ENCODE results near the gene ADAMTS2.
"Not testable (repeated sequence)": the region's sequence is repeated elsewhere in the genome, so short reads cannot be mapped to it uniquely, and the experiment has no call there.

The ADAMTS2 gene

DNA sequence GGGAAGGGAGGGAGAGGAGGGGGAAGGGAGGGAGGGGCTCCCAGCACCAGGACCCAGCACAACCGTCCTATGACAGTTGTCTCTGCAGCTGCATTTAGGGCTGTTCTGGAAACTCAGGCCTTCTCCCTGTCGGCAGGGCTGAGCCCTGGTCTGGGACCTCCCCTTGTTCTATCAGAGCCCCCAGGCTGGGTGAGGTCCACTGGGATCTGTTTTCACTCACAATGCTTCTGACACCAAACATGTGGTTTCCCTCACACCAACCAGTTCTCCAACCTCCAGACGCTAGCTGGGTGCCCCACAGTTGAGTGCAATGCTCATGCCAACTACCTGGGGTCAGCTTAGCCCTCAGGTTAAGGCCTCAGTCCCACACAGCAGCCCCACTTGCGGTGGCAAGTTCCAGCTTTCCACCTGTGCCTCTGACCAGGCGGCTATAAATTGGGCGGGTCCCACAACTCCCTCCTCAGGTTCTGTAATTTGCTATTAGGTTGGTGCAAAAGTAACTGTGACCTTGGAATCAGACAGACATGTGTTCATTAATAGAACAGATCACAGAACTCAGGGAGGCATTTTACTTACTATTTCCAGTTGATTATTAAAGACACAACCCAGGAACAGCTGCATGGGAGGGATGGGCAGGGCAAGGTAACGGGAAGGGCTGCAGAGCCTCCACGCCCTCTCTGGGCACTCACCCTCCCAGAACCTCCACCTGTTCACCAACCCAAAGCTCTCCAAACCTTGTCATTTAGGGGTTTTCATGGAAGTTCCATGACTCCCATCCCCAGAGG lies 13.5 kb downstream of the ADAMTS2 start:
- H3K4me3 ChIP-seq (ENCODE audit: low read length): no peak overlapping the region
- no peak for DNase-seq (ENCODE audit: low read depth, low spot score)

- H3K4me3 ChIP-seq (ENCODE audit: low read length): no peak overlapping the region
- no peak for DNase-seq (ENCODE audit: low read depth, low spot score)
Measured at GRCh38 chr5:179330186-179330900, 14.9 kb downstream of the ADAMTS2 start.

GRCh38 chr5:179328291-179328690 lies 17.0 kb downstream of the ADAMTS2 start:
- no peak for DNase-seq (ENCODE audit: low read depth, low spot score)
- no peak overlapping the region for H3K4me3 ChIP-seq (ENCODE audit: low read length)

GRCh38 chr5:179327021-179327735 lies 18.1 kb downstream of the ADAMTS2 start:
- no peak for DNase-seq (ENCODE audit: low read depth, low spot score)
- H3K4me3 ChIP-seq (ENCODE audit: low read length): no peak overlapping the region

DNA sequence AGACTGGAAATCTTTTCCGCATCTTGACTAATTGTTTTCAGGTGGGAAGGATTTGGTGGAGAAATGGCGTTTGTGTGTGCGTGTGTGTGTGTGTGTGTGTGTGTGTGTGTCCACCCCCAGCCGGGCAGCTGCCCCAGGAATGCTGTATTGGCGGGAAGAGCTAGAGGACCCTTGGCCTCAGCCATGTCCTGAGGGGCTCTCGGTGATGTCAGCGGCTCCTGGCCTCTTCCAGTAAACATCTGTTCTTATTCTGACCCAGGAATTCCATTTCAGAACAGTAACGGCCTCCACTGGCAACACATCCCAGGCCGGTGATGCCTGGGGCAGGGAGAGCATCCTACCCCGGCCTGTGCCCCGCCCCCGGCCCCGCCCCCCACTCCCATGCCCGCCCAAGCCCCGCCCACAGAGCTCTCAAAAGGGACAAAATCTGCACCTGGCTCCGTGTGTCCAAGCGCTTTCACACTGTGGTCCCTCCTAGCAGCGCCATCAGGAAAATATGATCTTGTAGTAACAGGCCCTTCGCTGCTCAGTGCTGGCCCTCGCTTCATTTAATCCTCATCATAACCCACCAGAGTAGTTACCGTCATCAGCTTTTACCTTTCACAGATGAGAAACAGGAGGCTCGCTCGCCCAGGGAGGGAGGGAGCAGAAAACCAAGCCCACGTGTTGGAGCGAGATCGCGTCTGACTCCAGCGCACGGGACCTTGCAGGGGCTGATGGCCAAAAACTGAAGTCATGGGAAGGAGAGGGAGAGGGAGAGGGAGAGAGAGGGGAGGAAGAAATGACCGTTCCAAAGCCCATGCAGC lies 18.9 kb downstream of the ADAMTS2 start:
- H3K4me3 ChIP-seq (ENCODE audit: low read length): no peak overlapping the region
- DNase-seq (ENCODE audit: low read depth, low spot score): no peak

- DNase-seq (ENCODE audit: low read depth, low spot score): no peak
- no peak overlapping the region for H3K4me3 ChIP-seq (ENCODE audit: low read length)
Measured at GRCh38 chr5:179325296-179326031, 19.8 kb downstream of the ADAMTS2 start.

- no peak overlapping the region for H3K4me3 ChIP-seq (ENCODE audit: low read length)
- DNase-seq (ENCODE audit: low read depth, low spot score): no peak
Measured at GRCh38 chr5:179324760-179325295, 20.4 kb downstream of the ADAMTS2 start.

DNA sequence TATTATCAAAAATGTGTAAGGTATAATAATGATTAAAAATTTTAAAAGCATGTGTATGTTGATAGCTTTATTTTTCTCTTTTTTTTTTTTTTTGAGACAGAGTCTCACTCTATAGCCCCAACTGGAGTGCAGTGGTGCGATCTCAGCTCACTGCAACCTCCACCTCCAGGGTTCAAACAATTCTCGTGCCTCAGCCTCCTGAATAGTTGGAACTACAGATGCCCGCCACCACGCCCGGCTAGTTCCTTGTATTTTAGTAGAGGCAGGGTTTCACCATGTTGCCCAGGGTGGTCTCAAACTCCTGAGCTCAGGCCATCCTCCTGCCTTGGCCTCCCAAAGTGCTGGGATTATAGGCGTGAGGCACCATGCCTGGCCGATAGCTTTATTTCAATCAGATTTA lies 20.9 kb downstream of the ADAMTS2 start:
- H3K4me3 ChIP-seq (ENCODE audit: low read length); DNase-seq (ENCODE audit: low read depth, low spot score): not testable (repeated sequence)

DNA sequence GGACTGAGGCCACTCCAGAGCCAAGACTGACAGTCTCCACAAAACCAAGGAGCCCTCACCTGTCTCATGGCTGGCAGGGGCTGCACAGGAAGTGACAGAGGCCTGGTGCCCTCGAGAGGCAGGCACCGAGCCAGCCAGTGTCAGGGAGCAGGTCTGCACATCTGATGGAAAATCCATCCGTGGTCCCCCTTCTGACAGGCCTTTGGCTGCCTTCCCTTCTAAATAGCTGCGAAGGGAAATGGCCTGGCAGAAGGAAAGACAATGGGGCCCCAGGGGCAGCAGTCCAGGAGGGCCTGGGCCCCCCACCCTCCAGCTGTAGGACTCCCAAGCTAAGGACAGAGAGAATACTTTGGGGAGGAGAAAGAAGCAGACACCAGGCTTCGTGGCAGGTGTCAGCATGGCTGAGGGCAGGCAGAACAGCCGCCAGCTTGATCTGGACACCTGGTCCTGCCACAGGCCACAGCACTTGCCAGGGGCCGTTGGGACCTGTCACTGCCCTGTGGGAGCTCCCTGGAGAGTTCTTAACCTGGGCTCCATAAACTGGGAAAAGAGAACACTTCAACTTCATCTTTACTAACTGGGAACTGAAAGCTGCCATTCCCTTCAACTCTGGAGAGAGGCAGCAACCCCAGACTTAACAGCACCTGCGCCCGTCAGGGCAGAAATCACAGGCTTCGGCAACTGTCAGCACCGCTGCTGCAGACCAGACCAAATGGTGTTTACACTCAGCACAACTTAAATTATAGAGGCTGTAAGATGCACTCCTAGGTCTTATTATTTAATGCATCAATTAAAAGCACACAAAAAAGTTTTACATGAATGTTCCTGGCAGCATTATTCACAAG lies 22.0 kb downstream of the ADAMTS2 start:
- H3K4me3 ChIP-seq (ENCODE audit: low read length): no peak overlapping the region
- no peak for DNase-seq (ENCODE audit: low read depth, low spot score)

DNA sequence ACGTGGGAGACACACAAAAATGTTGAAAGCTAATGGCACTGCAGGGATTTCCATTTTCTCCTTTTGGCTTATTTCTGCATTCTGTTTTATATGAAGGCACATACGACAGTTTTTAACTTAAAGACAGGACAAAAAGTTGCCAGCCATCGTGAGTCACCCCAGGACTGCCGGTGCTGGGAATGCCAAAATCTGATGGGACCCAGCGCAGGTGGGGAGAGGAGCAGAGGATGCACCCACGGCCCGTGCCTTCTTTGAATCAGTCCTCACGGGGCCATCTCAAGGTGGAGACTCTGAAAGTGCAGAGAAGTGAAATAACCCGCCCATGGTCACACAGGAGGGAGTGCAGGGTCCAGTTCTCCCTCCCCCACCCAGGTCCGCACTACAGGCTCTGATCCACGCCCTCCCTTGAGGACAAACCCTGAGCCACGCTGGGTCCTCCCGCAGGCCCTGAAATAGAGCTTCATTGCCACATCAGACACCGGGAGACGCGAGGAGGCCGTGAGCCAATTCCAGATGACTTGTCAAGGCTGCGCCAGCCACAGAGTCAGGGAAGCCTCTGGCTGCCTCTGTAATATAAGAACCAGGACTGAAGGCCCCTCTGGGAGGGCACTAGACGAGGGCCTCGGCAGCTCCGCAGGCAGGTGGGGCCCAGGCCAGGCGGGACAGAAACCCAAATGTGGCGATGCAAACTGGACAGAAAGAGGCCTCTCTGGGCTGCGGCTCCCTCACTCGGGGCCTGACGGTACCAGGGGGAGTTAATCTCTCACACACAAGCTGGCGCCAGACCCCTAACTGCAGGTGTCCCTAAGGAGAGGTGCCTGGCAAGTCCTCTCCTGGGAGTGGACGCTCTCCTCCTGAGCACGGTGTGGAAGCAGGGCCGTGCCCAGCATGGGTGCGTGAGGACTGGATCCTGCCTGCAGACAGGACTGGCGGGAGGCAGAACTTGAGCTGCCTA lies 22.9 kb downstream of the ADAMTS2 start:
- no peak overlapping the region for H3K4me3 ChIP-seq (ENCODE audit: low read length)
- DNase-seq (ENCODE audit: low read depth, low spot score): no peak

DNA sequence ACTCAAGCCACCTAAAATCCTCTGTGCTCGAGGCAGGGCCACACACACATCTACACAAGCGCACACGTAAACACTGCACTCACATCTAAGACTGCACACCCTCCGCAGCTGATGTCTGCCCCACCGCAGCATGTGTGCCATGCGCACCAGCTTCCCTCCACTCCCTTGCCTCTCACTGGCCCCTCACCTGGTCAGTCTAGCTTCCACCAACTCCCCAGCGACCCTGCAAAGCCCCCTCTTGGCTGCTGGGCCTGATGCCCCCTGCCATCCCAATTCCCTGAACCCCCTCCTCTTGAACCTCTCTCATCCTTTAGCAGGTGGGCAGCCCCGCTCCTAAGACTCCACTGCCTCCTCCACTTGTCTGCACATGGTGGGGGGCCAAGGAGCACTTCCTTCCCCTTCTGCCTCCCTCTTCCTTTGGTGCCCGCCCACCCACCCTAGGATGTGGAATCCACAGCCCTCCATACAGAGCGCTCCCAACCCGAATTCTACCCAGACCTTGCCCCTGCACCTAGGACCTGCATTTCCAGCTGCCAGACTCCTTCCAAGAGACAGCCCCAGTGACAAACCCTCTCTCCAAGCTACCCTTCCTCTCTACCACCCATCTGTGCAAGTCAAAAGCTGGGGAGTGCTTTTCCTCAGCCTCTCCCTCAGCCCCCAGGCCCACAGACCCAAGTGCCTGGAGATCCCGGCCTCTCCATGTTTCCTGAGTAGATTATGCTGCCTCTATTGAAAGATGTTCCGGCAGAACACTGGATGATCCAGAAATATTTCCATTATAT lies 23.9 kb downstream of the ADAMTS2 start:
- H3K4me3 ChIP-seq (ENCODE audit: low read length): no peak overlapping the region
- DNase-seq (ENCODE audit: low read depth, low spot score): no peak

- DNase-seq (ENCODE audit: low read depth, low spot score): no peak
- H3K4me3 ChIP-seq (ENCODE audit: low read length): no peak overlapping the region
Measured at GRCh38 chr5:179319741-179320281, 25.4 kb downstream of the ADAMTS2 start.

- no peak for DNase-seq (ENCODE audit: low read depth, low spot score)
- no peak overlapping the region for H3K4me3 ChIP-seq (ENCODE audit: low read length)
Measured at GRCh38 chr5:179319123-179319522, 26.1 kb downstream of the ADAMTS2 start.

- DNase-seq (ENCODE audit: low read depth, low spot score): no peak
- H3K4me3 ChIP-seq (ENCODE audit: low read length): no peak overlapping the region
Measured at GRCh38 chr5:179318221-179318955, 26.9 kb downstream of the ADAMTS2 start.
